ENCODE measurements around the gene EPHA3.

EPHA3 gene

DNA sequence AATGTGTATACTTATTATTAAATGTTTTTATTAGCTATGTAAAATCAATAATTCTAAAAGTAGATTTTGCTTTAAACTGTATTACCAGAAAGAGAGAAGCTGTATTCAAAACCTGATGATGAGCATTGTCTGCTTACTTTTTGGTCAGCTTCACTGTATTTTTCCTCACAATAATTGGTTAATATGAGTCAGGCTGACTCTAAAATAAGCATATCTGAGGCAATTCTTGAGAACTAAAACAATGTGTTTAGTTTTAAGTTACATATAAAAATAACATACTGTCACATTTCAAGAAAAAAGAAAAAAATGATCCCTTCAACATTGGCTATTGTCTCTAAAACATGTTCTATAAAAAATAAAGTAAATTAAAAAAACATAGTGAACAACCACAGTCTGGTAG lies 66.1 kb downstream of the EPHA3 start:
- Histone ChIP-seq H3K4me3 (ENCODE audit: low read depth, low read length, poor library complexity, severe bottlenecking) (no peak overlapping the region), H3K36me3 (ENCODE audit: insufficient read depth, low read length) (no peaks in the 10 kb centered on the region), H3K27ac (ENCODE audit: low read depth, low read length, poor library complexity, severe bottlenecking) (no peak overlapping the region), H3K4me1 (ENCODE audit: insufficient read depth, low read length, severe bottlenecking) (peaks cover 29% of the 10 kb centered on the region), H3K4me2 (ENCODE audit: low read length) (no peak overlapping the region), H3F3A (ENCODE audit: insufficient read depth, low read length) (no peaks in the 10 kb centered on the region), H3K9ac (ENCODE audit: low read length) (no peak overlapping the region), H3K9me2 (ENCODE audit: low read depth, low read length) (no peaks in the 10 kb centered on the region), H2AFZ (ENCODE audit: low read length) (no peak overlapping the region), H4K20me1 (ENCODE audit: insufficient read depth, low read length) (no peaks in the 10 kb centered on the region), H3K79me2 (ENCODE audit: insufficient read depth, low read length) (no peaks in the 10 kb centered on the region), H3K9me3 (ENCODE audit: low read length) (no peaks in the 10 kb centered on the region), H3K27me3 (ENCODE audit: insufficient read depth, low read length) (no peaks in the 10 kb centered on the region)
- TF ChIP-seq CTCF (IDR thresholded peaks at IDR 0.05; ENCODE audit: low read length), result no peak
- TF ChIP-seq EZH2 (IDR thresholded peaks at IDR 0.05; ENCODE audit: borderline replicate concordance, low read length), result no peak

GRCh38 chr3:89179355-89180001 lies 72.1 kb downstream of the EPHA3 start:
- peak overlapping the region; percentile 94 for H3K27ac ChIP-seq (ENCODE audit: low read depth, low read length, poor library complexity, severe bottlenecking)
- H3K9me2 ChIP-seq (ENCODE audit: low read depth, low read length), result no peaks in the 10 kb centered on the region
- H3K4me1 ChIP-seq (ENCODE audit: insufficient read depth, low read length, severe bottlenecking), result peaks cover 66% of the 10 kb centered on the region
- no peaks in the 10 kb centered on the region for H4K20me1 ChIP-seq (ENCODE audit: insufficient read depth, low read length)
- H3K4me3 ChIP-seq (ENCODE audit: low read depth, low read length, poor library complexity, severe bottlenecking), result peak overlapping the region; percentile 16
- peak overlapping the region; percentile 68 for H2AFZ ChIP-seq (ENCODE audit: low read length)
- peak overlapping the region; percentile 67 for H3K4me2 ChIP-seq (ENCODE audit: low read length)
- no peaks in the 10 kb centered on the region for H3F3A ChIP-seq (ENCODE audit: insufficient read depth, low read length)
- TF ChIP-seq EZH2 (IDR thresholded peaks at IDR 0.05; ENCODE audit: borderline replicate concordance, low read length), result no peak
- TF ChIP-seq CTCF (IDR thresholded peaks at IDR 0.05; ENCODE audit: low read length), result no peak
- H3K9ac ChIP-seq (ENCODE audit: low read length), result peak overlapping the region; percentile 44
- H3K27me3 ChIP-seq (ENCODE audit: insufficient read depth, low read length), result no peaks in the 10 kb centered on the region
- H3K79me2 ChIP-seq (ENCODE audit: insufficient read depth, low read length), result no peaks in the 10 kb centered on the region
- H3K9me3 ChIP-seq (ENCODE audit: low read length), result no peaks in the 10 kb centered on the region
- H3K36me3 ChIP-seq (ENCODE audit: insufficient read depth, low read length), result no peaks in the 10 kb centered on the region

DNA sequence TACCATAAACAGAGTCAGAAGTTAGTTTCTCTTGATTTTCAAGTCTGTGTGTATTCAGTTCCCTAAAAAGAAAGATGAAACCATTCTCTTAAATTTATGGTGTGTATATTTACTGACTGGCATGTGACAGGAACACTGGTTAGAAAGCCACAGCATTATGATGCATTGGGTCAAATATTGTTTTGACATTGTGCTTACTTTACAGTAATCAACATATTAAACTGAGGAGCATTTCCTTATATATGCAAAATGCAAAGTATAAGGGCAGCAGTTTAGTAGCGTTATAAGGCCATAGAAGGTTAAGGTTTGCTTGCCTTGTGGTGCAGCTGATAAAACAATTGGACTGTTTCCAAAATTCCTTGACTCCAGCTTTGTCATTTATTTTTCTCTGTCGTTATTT lies 72.9 kb downstream of the EPHA3 start:
- peak overlapping the region; percentile 94 for H3K27ac ChIP-seq (ENCODE audit: low read depth, low read length, poor library complexity, severe bottlenecking)
- no peaks in the 10 kb centered on the region for H3K79me2 ChIP-seq (ENCODE audit: insufficient read depth, low read length)
- peak overlapping the region; percentile 44; the same call in 1 of the 2 replicates for H3K9ac ChIP-seq (ENCODE audit: low read length)
- H3K4me1 ChIP-seq (ENCODE audit: insufficient read depth, low read length, severe bottlenecking), result peaks cover 67% of the 10 kb centered on the region
- H3K9me3 ChIP-seq (ENCODE audit: low read length), result no peaks in the 10 kb centered on the region
- H2AFZ ChIP-seq (ENCODE audit: low read length), result 0 out of 2 replicates have a peak overlapping the region, but pooled peaks have one; percentile 23
- H3F3A ChIP-seq (ENCODE audit: insufficient read depth, low read length), result no peaks in the 10 kb centered on the region
- H3K27me3 ChIP-seq (ENCODE audit: insufficient read depth, low read length), result no peaks in the 10 kb centered on the region
- H3K9me2 ChIP-seq (ENCODE audit: low read depth, low read length), result no peaks in the 10 kb centered on the region
- TF ChIP-seq CTCF (IDR thresholded peaks at IDR 0.05; ENCODE audit: low read length), result no peak
- TF ChIP-seq EZH2 (IDR thresholded peaks at IDR 0.05; ENCODE audit: borderline replicate concordance, low read length), result no peak
- no peaks in the 10 kb centered on the region for H4K20me1 ChIP-seq (ENCODE audit: insufficient read depth, low read length)
- peak overlapping the region; percentile 67 for H3K4me2 ChIP-seq (ENCODE audit: low read length)
- H3K4me3 ChIP-seq (ENCODE audit: low read depth, low read length, poor library complexity, severe bottlenecking), result peak overlapping the region; percentile 16
- no peaks in the 10 kb centered on the region for H3K36me3 ChIP-seq (ENCODE audit: insufficient read depth, low read length)

All from OCI-LY1 (cell line).